Fibroblast of lung (primary cell): Measurements from ENCODE around the gene GRAMD2B. TPM values are rescaled to one million over a fixed set of nuclear protein-coding genes. Genes with fewer than 3 reads are reported as not detected.

Experiments used
- DNase-seq, 2 donors: peaks; one replicate each; pipeline versions ENCODE4 v3.0.0 to v3.0.0-alpha.2; 2010; ENCODE audit warnings: low read depth in 2 of 2
- H2AFZ ChIP-seq: 2 replicates; pipeline ENCODE4 v1.5.1; 2012; ENCODE audit warnings: low read length, control low read depth, inconsistent platforms
- H3K27ac ChIP-seq: 2 replicates; pipeline ENCODE4 v1.5.1; 2011; ENCODE audit warnings: low read length, control low read depth; ENCODE audit not compliant: insufficient read depth
- H3K27me3 ChIP-seq: 2 replicates; pipeline ENCODE4 v1.5.1; 2011; ENCODE audit warnings: mild to moderate bottlenecking, low read length; ENCODE audit not compliant: control insufficient read depth, insufficient read depth
- H3K36me3 ChIP-seq: 2 replicates; pipeline ENCODE4 v1.5.1; 2011; ENCODE audit warnings: low read length; ENCODE audit not compliant: control insufficient read depth, insufficient read depth
- H3K4me1 ChIP-seq: 2 replicates; pipeline ENCODE4 v1.5.1; 2011; ENCODE audit warnings: low read length; ENCODE audit not compliant: control insufficient read depth, insufficient read depth; ENCODE audit errors: extremely low read depth
- H3K4me2 ChIP-seq: 2 replicates; pipeline ENCODE4 v1.5.1; 2011; ENCODE audit warnings: low read length, control low read depth; ENCODE audit not compliant: insufficient read depth; ENCODE audit errors: extremely low read depth
- H3K4me3 ChIP-seq, 4 experiments: fragments of 200-600 bp in 1 of 4; sonication (generic) in 1 of 4; replicated peaks in 1 of 4; 2 replicates each; pipeline ENCODE4 v1.5.1; 2011 to 2016; ENCODE audit warnings: low read length in 4 of 4, low read depth in 3 of 4, mild to moderate bottlenecking in 3 of 4, control low read depth in 2 of 4, inconsistent platforms in 1 of 4, mixed read lengths in 1 of 4; ENCODE audit not compliant: insufficient read depth in 1 of 4; ENCODE audit errors: control extremely low read depth in 1 of 4
- H3K79me2 ChIP-seq: 2 replicates; pipeline ENCODE4 v1.5.1; 2012; ENCODE audit warnings: mild to moderate bottlenecking, low read length, inconsistent platforms; ENCODE audit not compliant: control insufficient read depth, insufficient read depth
- H3K9ac ChIP-seq: 2 replicates; pipeline ENCODE4 v1.5.1; 2011; ENCODE audit warnings: mild to moderate bottlenecking, low read length, control low read depth; ENCODE audit not compliant: insufficient read depth
- H3K9me3 ChIP-seq: 2 replicates; pipeline ENCODE4 v1.5.1; 2012; ENCODE audit warnings: low read depth, low read length; ENCODE audit not compliant: control insufficient read depth, insufficient read depth
- H4K20me1 ChIP-seq: 2 replicates; pipeline ENCODE4 v1.5.1; 2011; ENCODE audit warnings: low read length; ENCODE audit not compliant: control insufficient read depth, insufficient read depth; ENCODE audit errors: extremely low read depth
- EZH2 ChIP-seq: IDR thresholded peaks from 2 replicates; pipeline ENCODE4 v1.5.1; 2012; ENCODE audit warnings: low read length, control low read depth, mild to moderate bottlenecking; ENCODE audit errors: missing control alignments
- polyA plus RNA-seq, 2 donors: library from polyadenylated mRNA; depleted of rRNA in 1 of 2; stranded (reverse) in 1 of 2; unstranded in 1 of 2; fragments of >200 nt; gene quantifications; 2 replicates each; pipeline ENCODE4 v1.2.1, GENCODE V29; 2011 to 2012; ENCODE audit warnings: missing spikeins in 1 of 2
- total RNA-seq: library from RNA; depleted of rRNA; stranded (reverse); fragments of >200 nt; gene quantifications from 2 replicates; pipeline ENCODE4 v1.2.1, GENCODE V29; 2014
- TF ChIP-seq, protein P1 (sequence below), 2 donors: IDR thresholded peaks in 1 of 2; conservative IDR thresholded peaks in 1 of 2; 1 replicate in 1 of 2; 2 replicates in 1 of 2; pipeline ENCODE4 v1.5.1; 2011 to 2012; ENCODE audit warnings: low read length in 2 of 2, control low read depth in 1 of 2, inconsistent platforms in 1 of 2, low read depth in 1 of 2, mild to moderate bottlenecking in 1 of 2

The GRAMD2B gene
- total and polyA plus RNA-seq, 2 donors (not counting 1 experiment from before 2014, with no cell fraction given) = 21.3 to 37.6 TPM

DNA sequence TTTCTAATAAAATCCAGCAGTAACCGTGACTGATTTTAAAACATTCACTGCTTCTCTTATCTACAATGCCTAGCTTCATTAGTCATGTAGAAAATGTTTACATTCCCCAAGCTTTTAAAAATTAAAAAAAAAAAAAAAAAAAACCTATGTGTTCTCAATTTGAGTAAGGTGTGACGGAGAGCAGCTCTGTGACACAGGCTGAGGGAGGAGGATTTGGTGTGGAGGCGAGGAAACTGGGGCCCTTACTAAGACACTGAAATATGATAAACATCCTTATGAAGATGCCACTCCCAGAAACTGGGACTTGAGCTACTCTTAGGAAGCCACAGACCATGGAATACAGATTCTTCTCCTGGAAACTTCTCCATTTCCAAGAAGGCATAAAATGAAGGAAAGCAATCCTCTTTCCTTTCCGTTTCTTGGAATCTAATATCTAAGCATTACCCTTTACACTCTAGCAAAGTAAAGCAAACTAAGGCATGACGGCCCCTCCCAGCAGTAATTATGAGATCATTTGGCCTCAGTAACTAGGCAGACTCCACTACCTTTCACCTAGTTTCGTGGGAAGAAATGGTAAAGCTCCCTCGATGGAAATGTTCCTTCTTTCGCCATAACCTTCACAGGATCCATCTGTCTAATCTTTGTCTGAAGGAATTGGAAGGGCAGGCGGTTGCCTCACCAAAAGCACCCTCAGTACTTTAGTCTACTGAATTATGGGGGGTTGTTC is 23.5 kb downstream of the GRAMD2B start:
- no peaks in the 10 kb centered on the region for H4K20me1 ChIP-seq
- no peak overlapping the region for H2AFZ ChIP-seq
- H3K27me3 ChIP-seq = no peaks in the 10 kb centered on the region
- TF ChIP-seq, protein P1, sequence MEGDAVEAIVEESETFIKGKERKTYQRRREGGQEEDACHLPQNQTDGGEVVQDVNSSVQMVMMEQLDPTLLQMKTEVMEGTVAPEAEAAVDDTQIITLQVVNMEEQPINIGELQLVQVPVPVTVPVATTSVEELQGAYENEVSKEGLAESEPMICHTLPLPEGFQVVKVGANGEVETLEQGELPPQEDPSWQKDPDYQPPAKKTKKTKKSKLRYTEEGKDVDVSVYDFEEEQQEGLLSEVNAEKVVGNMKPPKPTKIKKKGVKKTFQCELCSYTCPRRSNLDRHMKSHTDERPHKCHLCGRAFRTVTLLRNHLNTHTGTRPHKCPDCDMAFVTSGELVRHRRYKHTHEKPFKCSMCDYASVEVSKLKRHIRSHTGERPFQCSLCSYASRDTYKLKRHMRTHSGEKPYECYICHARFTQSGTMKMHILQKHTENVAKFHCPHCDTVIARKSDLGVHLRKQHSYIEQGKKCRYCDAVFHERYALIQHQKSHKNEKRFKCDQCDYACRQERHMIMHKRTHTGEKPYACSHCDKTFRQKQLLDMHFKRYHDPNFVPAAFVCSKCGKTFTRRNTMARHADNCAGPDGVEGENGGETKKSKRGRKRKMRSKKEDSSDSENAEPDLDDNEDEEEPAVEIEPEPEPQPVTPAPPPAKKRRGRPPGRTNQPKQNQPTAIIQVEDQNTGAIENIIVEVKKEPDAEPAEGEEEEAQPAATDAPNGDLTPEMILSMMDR (conservative IDR thresholded peaks at IDR 0.05 in 1 of 2, IDR thresholded peaks at IDR 0.05 in 1 of 2; ENCODE audit: low read depth in 1 of 2, low read length in 2 of 2) = no peak
- TF ChIP-seq EZH2 = no peak
- H3K4me3 ChIP-seq = no peak overlapping the region
- H3K4me1 ChIP-seq = peaks cover 10% of the 10 kb centered on the region
- no peak overlapping the region for H3K9ac ChIP-seq
- H3K79me2 ChIP-seq = peaks cover 11% of the 10 kb centered on the region
- peak overlapping the region; percentile 65 for H3K4me2 ChIP-seq
- H3K27ac ChIP-seq = peak overlapping the region; percentile 43
- no peaks in the 10 kb centered on the region for H3K36me3 ChIP-seq
- peak; percentile 70 to 97 for DNase-seq
- H3K9me3 ChIP-seq = no peaks in the 10 kb centered on the region

DNA sequence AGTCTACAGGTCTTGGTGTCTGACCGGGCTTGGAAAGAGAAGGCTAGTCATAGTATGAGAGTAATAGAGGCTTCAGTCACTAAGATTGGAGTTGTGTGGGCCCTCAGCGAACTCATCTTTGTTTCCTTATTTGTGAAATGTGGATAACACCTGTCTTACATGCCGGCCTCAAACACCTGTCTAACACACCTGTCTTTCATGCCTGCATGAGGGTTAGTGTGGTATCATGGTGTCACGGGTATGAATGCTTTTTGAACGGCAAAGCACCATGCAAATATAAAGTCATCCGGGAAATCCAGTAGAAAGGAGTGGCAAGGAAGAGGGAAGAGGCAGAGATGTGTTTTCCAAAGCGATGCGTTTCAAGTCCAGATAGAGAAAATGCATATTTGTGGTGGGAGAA is 25.5 kb downstream of the GRAMD2B start:
- Histone ChIP-seq H3K4me3 (no peak overlapping the region), H2AFZ (no peak overlapping the region), H3K4me1 (peaks cover 10% of the 10 kb centered on the region), H4K20me1 (no peaks in the 10 kb centered on the region), H3K27me3 (no peaks in the 10 kb centered on the region), H3K36me3 (no peaks in the 10 kb centered on the region), H3K4me2 (no peak overlapping the region), H3K9ac (no peak overlapping the region), H3K27ac (no peak overlapping the region), H3K9me3 (no peaks in the 10 kb centered on the region), H3K79me2 (peaks cover 11% of the 10 kb centered on the region)
- TF ChIP-seq, protein P1 (conservative IDR thresholded peaks at IDR 0.05 in 1 of 2, IDR thresholded peaks at IDR 0.05 in 1 of 2; ENCODE audit: low read depth in 1 of 2, low read length in 2 of 2) = no peak
- TF ChIP-seq EZH2 = no peak
- no peak for DNase-seq

DNA sequence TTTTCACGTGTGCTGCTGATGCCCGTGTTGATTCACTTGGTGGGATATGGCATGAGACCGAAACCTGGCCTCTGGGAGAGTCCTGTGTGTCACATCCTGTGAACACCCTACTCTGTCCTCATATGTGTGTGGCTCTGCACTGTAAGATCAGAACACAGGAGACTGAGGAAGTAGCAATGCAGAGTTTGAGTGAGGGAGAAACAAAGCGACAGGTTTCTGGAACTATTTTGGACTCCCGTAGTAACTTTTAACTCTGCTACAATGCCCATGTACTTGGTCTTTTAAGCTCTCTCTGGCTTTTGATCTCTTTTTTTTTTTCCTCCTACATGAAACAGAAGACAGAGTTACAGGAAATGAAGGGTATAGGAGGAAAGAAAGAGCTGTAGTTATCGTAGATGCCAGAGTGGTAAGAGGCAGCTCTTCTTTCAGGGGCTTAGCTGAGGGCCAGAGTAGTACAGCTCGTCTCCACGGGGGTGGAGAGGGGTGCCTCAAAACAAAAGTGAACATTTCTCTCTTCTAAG is 26.6 kb downstream of the GRAMD2B start:
- peak overlapping the region; percentile 58 for H3K4me2 ChIP-seq
- H3K9ac ChIP-seq = no peak overlapping the region
- no peaks in the 10 kb centered on the region for H3K36me3 ChIP-seq
- H4K20me1 ChIP-seq = no peaks in the 10 kb centered on the region
- no peak overlapping the region for H3K4me3 ChIP-seq
- peak; percentile 37 to 74 for DNase-seq
- H3K4me1 ChIP-seq = peaks cover 10% of the 10 kb centered on the region
- peak overlapping the region; percentile 19 for H2AFZ ChIP-seq
- H3K79me2 ChIP-seq = peaks cover 8% of the 10 kb centered on the region
- TF ChIP-seq, protein P1 (conservative IDR thresholded peaks at IDR 0.05 in 1 of 2, IDR thresholded peaks at IDR 0.05 in 1 of 2; ENCODE audit: low read depth in 1 of 2, low read length in 2 of 2) = no peak
- no peaks in the 10 kb centered on the region for H3K9me3 ChIP-seq
- H3K27ac ChIP-seq = peak overlapping the region; percentile 51
- no peaks in the 10 kb centered on the region for H3K27me3 ChIP-seq
